Measurements from ENCODE around the gene OR1J1.

The OR1J1 gene

GRCh38 chr9:122477826-122478225, at the start of gene OR1J1:
Gene OR1J1, minus strand, starts transcription at chr9:122477926. Its CDS starts 0 bp downstream, at chr9:122477926.
- DNase-seq: no peak

GRCh38 chr9:122527193-122527592, 49.5 kb upstream of the OR1J1 start, which contains the start of gene OR1N1:
Gene OR1N1, minus strand, starts transcription at chr9:122527293. Its CDS starts 0 bp downstream, at chr9:122527293.
- no peak for DNase-seq

- DNase-seq: no peak
Measured at GRCh38 chr9:122526602-122527001, 48.9 kb upstream of the OR1J1 start.

GRCh38 chr9:122519376-122519775, 41.6 kb upstream of the OR1J1 start:
- no peak for DNase-seq

- no peak for DNase-seq
Measured at GRCh38 chr9:122518841-122519240, 41.1 kb upstream of the OR1J1 start, which contains the start of gene OR1J4. Gene OR1J4, plus strand, starts transcription at chr9:122519141. Its CDS starts 0 bp downstream, at chr9:122519141.

GRCh38 chr9:122518226-122518625, 40.5 kb upstream of the OR1J1 start:
- DNase-seq: no peak

- DNase-seq: no peak
Measured at GRCh38 chr9:122510502-122510901, 32.8 kb upstream of the OR1J1 start, which contains the start of gene OR1J2. Gene OR1J2, plus strand, starts transcription at chr9:122510802. Its CDS starts 0 bp downstream, at chr9:122510802.

- no peak for DNase-seq
Measured at GRCh38 chr9:122506964-122507363, 29.2 kb upstream of the OR1J1 start.

GRCh38 chr9:122498883-122499288, 21.2 kb upstream of the OR1J1 start:
- DNase-seq: peak; percentile 6

- DNase-seq: no peak
Measured at GRCh38 chr9:122479062-122479461, 1.3 kb upstream of the OR1J1 start.

- DNase-seq: no peak
Measured at GRCh38 chr9:122477346-122477745, 380 bp downstream of the OR1J1 start.

GRCh38 chr9:122475717-122476116, 2.0 kb downstream of the OR1J1 start:
- no peak for DNase-seq

GRCh38 chr9:122474561-122474960, 3.2 kb downstream of the OR1J1 start:
- DNase-seq: no peak

- no peak for DNase-seq
Measured at GRCh38 chr9:122468735-122469134, 9.0 kb downstream of the OR1J1 start.

GRCh38 chr9:122466456-122466855, 11.3 kb downstream of the OR1J1 start:
- DNase-seq: no peak

GRCh38 chr9:122464633-122465567, 12.8 kb downstream of the OR1J1 start:
- peak; percentile 26 for DNase-seq

- no peak for DNase-seq
Measured at GRCh38 chr9:122463828-122464632, 13.7 kb downstream of the OR1J1 start.

- no peak for DNase-seq
Measured at GRCh38 chr9:122457787-122458186, 19.9 kb downstream of the OR1J1 start.

GRCh38 chr9:122456123-122456522, 21.6 kb downstream of the OR1J1 start:
- DNase-seq: no peak

- DNase-seq: no peak
Measured at GRCh38 chr9:122453677-122454135, 24.0 kb downstream of the OR1J1 start.

- DNase-seq: no peak
Measured at GRCh38 chr9:122446819-122447484, 30.8 kb downstream of the OR1J1 start.

GRCh38 chr9:122445155-122445749, 32.5 kb downstream of the OR1J1 start:
- no peak for DNase-seq

Measured in NCI-H1092 (cell line).